IMR-90 (cell line): ENCODE measurements around the gene AXDND1. TPM values are rescaled to one million over a fixed set of nuclear protein-coding genes. Genes with fewer than 3 reads are reported as not detected.

Experiments used
- ATAC-seq: fragments of 200-7000 bp; cut with Tn5 transposase; 2 replicates; pipeline ENCODE4 v1.9.1; 2020; ENCODE audit warnings: low read depth, mild to moderate bottlenecking, moderate library complexity
- BruUV-seq: library from RNA; stranded (reverse); fragments of 400-500 nt; replicated peaks from 2 replicates; lab custom pipeline; 2021; lab: Mats Ljungman, UMichigan
- CTCF ChIA-PET: fragments of 300-600 bp; formaldehyde crosslinking; extraction: SDS; loops from one replicate; lab custom pipeline; 2021; ENCODE audit warnings: antibody characterized with exemption; lab: Yijun Ruan, JAX
- POLR2A ChIA-PET: fragments of 300-600 bp; sonication (Branson Sonifier 250); formaldehyde crosslinking; loops from one replicate; lab custom pipeline; 2022; ENCODE audit warnings: antibody characterized with exemption; ENCODE audit not compliant: unreplicated experiment; lab: Charles Lee
- DNase-seq: peaks from one replicate; pipeline ENCODE4 v3.0.0; 2013
- H2AFZ ChIP-seq: replicated peaks from 2 replicates; pipeline ENCODE3; 2013; ENCODE audit warnings: low read length, mild to moderate bottlenecking; ENCODE audit not compliant: poor library complexity
- H2AK5ac ChIP-seq: 2 replicates; pipeline ENCODE4 v1.6.1; 2013; ENCODE audit warnings: low read depth, low read length, inconsistent platforms
- H2AK9ac ChIP-seq: replicated peaks from 2 replicates; pipeline ENCODE3; 2013; ENCODE audit warnings: mild to moderate bottlenecking, low read depth, low read length, moderate library complexity; ENCODE audit not compliant: poor library complexity
- H2BK120ac ChIP-seq: 2 replicates; pipeline ENCODE4 v1.6.1; 2013; ENCODE audit warnings: low read depth, low read length, inconsistent platforms
- H2BK15ac ChIP-seq: 3 replicates; pipeline ENCODE4 v1.6.1; 2013; ENCODE audit warnings: low read depth, low read length, inconsistent platforms
- H2BK20ac ChIP-seq: 2 replicates; pipeline ENCODE4 v1.6.1; 2013; ENCODE audit warnings: low read depth, mild to moderate bottlenecking, inconsistent platforms, low read length, moderate library complexity
- H2BK5ac ChIP-seq: 2 replicates; pipeline ENCODE4 v1.6.1; 2013; ENCODE audit warnings: mild to moderate bottlenecking, low read depth, low read length, inconsistent platforms; ENCODE audit not compliant: poor library complexity, severe bottlenecking
- H3K14ac ChIP-seq: replicated peaks from 2 replicates; pipeline ENCODE4 v1.6.1; 2013; ENCODE audit warnings: low read depth, low read length, inconsistent platforms
- H3K18ac ChIP-seq: 2 replicates; pipeline ENCODE4 v1.6.1; 2013; ENCODE audit warnings: low read depth, low read length, control low read depth
- H3K23ac ChIP-seq: 2 replicates; pipeline ENCODE4 v1.6.1; 2013; ENCODE audit warnings: low read depth, low read length, inconsistent platforms
- H3K27ac ChIP-seq: 2 replicates; pipeline ENCODE4 v1.5.1; 2013; ENCODE audit warnings: mild to moderate bottlenecking, control low read depth, low read length; ENCODE audit not compliant: insufficient read depth
- H3K27me3 ChIP-seq: 2 replicates; pipeline ENCODE4 v1.6.1; 2013; ENCODE audit warnings: low read length; ENCODE audit not compliant: control insufficient read depth, insufficient read depth
- H3K36me3 ChIP-seq: 2 replicates; pipeline ENCODE4 v1.6.1; 2013; ENCODE audit warnings: low read length, mixed read lengths; ENCODE audit not compliant: control insufficient read depth, insufficient read depth
- H3K4ac ChIP-seq: 2 replicates; pipeline ENCODE4 v1.6.1; 2013; ENCODE audit warnings: low read depth, low read length, inconsistent platforms
- H3K4me1 ChIP-seq: 2 replicates; pipeline ENCODE4 v1.6.1; 2013; ENCODE audit warnings: low read length, mixed read lengths; ENCODE audit not compliant: control insufficient read depth, insufficient read depth
- H3K4me2 ChIP-seq: 2 replicates; pipeline ENCODE4 v1.6.1; 2013; ENCODE audit warnings: low read depth, mild to moderate bottlenecking, control low read depth, low read length, moderate library complexity
- H3K4me3 ChIP-seq: 2 replicates; pipeline ENCODE4 v1.5.1; 2013; ENCODE audit warnings: low read depth, mild to moderate bottlenecking, control low read depth, low read length, moderate library complexity; ENCODE audit not compliant: insufficient read depth
- H3K56ac ChIP-seq: 2 replicates; pipeline ENCODE4 v1.6.1; 2013; ENCODE audit warnings: low read length, inconsistent platforms; ENCODE audit not compliant: insufficient read depth; ENCODE audit errors: extremely low read depth
- H3K79me1 ChIP-seq, 2 experiments: 2 replicates each; pipeline ENCODE4 v1.6.1; 2013; ENCODE audit warnings: low read length in 2 of 2, inconsistent platforms in 1 of 2, low read depth in 1 of 2
- H3K9ac ChIP-seq: 2 replicates; pipeline ENCODE4 v1.6.1; 2013; ENCODE audit warnings: low read depth, low read length, control low read depth
- H3K9me1 ChIP-seq: 2 replicates; pipeline ENCODE4 v1.6.1; 2013; ENCODE audit warnings: low read length, inconsistent platforms; ENCODE audit not compliant: insufficient read depth
- H3K9me3 ChIP-seq: 2 replicates; pipeline ENCODE4 v1.6.1; 2013; ENCODE audit warnings: low read length; ENCODE audit not compliant: control insufficient read depth, insufficient read depth
- H4K20me1 ChIP-seq: 2 replicates; pipeline ENCODE4 v1.6.1; 2013; ENCODE audit warnings: low read length, inconsistent platforms; ENCODE audit not compliant: insufficient read depth
- H4K5ac ChIP-seq: 2 replicates; pipeline ENCODE4 v1.6.1; 2013; ENCODE audit warnings: mild to moderate bottlenecking, low read depth, low read length, control low read depth
- H4K8ac ChIP-seq, 2 experiments: 2 replicates each; pipeline ENCODE4 v1.6.1; 2013; ENCODE audit warnings: low read depth in 2 of 2, low read length in 2 of 2, control low read depth in 1 of 2, inconsistent platforms in 1 of 2
- H4K91ac ChIP-seq: 2 replicates; pipeline ENCODE4 v1.6.1; 2013; ENCODE audit warnings: low read depth, low read length, inconsistent platforms; ENCODE audit not compliant: insufficient read depth
- BHLHE40 ChIP-seq: fragments of 150-350 bp; IDR thresholded peaks from 2 replicates; pipeline ENCODE4 v1.6.1; 2016; ENCODE audit warnings: mild to moderate bottlenecking, low read depth, low read length
- CEBPB ChIP-seq: IDR thresholded peaks from 2 replicates; pipeline ENCODE4 v1.6.1; 2012; ENCODE audit warnings: low read depth, low read length, improper control_type of control experiment
- MAFK ChIP-seq: IDR thresholded peaks from 2 replicates; pipeline ENCODE4 v1.6.1; 2012; ENCODE audit warnings: low read depth, low read length, improper control_type of control experiment
- NFE2L2 ChIP-seq: fragments of 150-350 bp; IDR thresholded peaks from 2 replicates; pipeline ENCODE4 v1.6.1; 2016; ENCODE audit warnings: low read depth, mild to moderate bottlenecking, low read length
- RAD21 ChIP-seq: IDR thresholded peaks from 2 replicates; pipeline ENCODE4 v1.6.1; 2012; ENCODE audit warnings: low read length, improper control_type of control experiment
- SMC3 ChIP-seq: fragments of 150-350 bp; IDR thresholded peaks from 2 replicates; pipeline ENCODE4 v1.6.1; 2016; ENCODE audit warnings: low read depth, mild to moderate bottlenecking, antibody characterized with exemption, low read length, moderate library complexity
- USF2 ChIP-seq: fragments of 150-350 bp; IDR thresholded peaks from 2 replicates; pipeline ENCODE4 v1.6.1; 2017; ENCODE audit warnings: mild to moderate bottlenecking, antibody characterized with exemption, low read length, low read depth
- WGBS, 2 experiments: methylation state at CpG; one replicate each; pipeline versions ENCODE4 v1.1.5 to v1.1.7; 2013; ENCODE audit warnings: missing lambda C conversion rate in 2 of 2; ENCODE audit not compliant: insufficient read length in 1 of 2; ENCODE audit errors: extremely low coverage in 2 of 2; 5-methylcytosine and 5-hydroxymethylcytosine counted together
- dilution Hi-C: fragments of 300-500 bp; cut with HindIII; formaldehyde crosslinking; loops from one replicate; pipeline ENCODE4 v1.14.3; 2018; ENCODE audit warnings: low sequenced_read_pairs; ENCODE audit not compliant: unreplicated experiment
- in situ Hi-C: fragments of 300-500 bp; cut with MboI; formaldehyde crosslinking; loops from 3 replicates; pipeline ENCODE4 v1.14.3; 2019; ENCODE audit warnings: low sequenced_read_pairs, inconsistent platforms, mixed read lengths
- intact Hi-C: fragments of 100-400 bp; cut with micrococcal nuclease; formaldehyde crosslinking; loops from 2 replicates; pipeline ENCODE4 v1.10.0; 2022
- polyA plus RNA-seq, 3 experiments: library from polyadenylated mRNA; depleted of rRNA; stranded (reverse); fragments of >200 nt; gene quantifications; 2 replicates each; pipeline ENCODE4 v1.2.3, GENCODE V29; 2012; ENCODE audit warnings: low replicate concordance in 1 of 3
- total RNA-seq: library from RNA; depleted of rRNA; stranded (reverse); fragments of >200 nt; gene quantifications from 2 replicates; pipeline ENCODE4 v1.2.3, GENCODE V29; 2012
- TF ChIP-seq, protein P1 (sequence below): conservative IDR thresholded peaks from 2 replicates; pipeline ENCODE4 v1.5.1; 2012; ENCODE audit warnings: mild to moderate bottlenecking, low read depth, low read length, improper control_type of control experiment

AXDND1 gene
- total and polyA plus RNA-seq, 2 of the 4 experiments (the other 2 are of a cell fraction) = not detected

DNA sequence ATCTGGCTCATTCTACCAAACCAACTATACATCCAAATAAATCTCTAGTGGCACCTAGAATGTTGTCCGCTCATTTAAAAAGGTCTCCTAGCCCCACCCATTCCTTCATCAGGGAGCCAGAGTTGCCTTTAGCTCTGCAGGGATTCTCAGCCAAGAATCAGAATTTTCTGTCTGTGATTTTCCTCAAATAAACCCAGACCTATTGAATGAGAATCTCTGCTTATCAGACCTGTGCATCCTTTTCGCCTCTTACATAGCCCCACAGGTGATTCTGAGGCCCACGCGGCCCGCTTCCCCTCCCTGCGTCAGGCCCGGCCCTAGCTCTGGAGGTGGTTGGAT is 225.5 kb downstream of the AXDND1 start:
- Histone ChIP-seq H2BK5ac (no peak overlapping the region), H2AFZ (peak overlapping the region; percentile 76), H3K9me3 (peaks cover 2% of the 10 kb centered on the region; the same call in 1 of the 2 replicates), H2BK15ac (no peak overlapping the region), H4K91ac (no peak overlapping the region), H2BK20ac (no peak overlapping the region), H3K9ac (no peak overlapping the region), H3K36me3 (no peaks in the 10 kb centered on the region), H3K4me1 (no peaks in the 10 kb centered on the region), H3K23ac (no peak overlapping the region), H3K18ac (no peak overlapping the region), H3K4ac (no peak overlapping the region), H3K4me3 (no peak overlapping the region), H4K8ac (no peak overlapping the region), H2AK9ac (no peak overlapping the region), H3K4me2 (no peak overlapping the region), H3K27me3 (peaks cover 33% of the 10 kb centered on the region), H4K5ac (no peak overlapping the region), H2BK120ac (no peak overlapping the region), H4K20me1 (no peaks in the 10 kb centered on the region), H3K9me1 (no peaks in the 10 kb centered on the region), H3K56ac (no peak overlapping the region), H2AK5ac (no peak overlapping the region), H3K79me1 (no peaks in the 10 kb centered on the region), H3K14ac (no peak overlapping the region), H3K27ac (no peak overlapping the region)
- DNase-seq = no peak
- dilution Hi-C loops (no loop called here), intact Hi-C loops (no loop called here), in situ Hi-C loops (loop anchor here (25.0 kb wide), 1 partner anchor 329 kb away; no protein-coding TSS in a partner anchor)
- WGBS, 2 experiments = 71% methylated on average over 1 of the region's 7 CpGs; no CpG with 5 or more reads in 1 of the 2 experiments
- POLR2A ChIA-PET = interaction anchor here (0.6 kb wide), 1 partner anchor 503 kb away, joined by 4 read pairs; no protein-coding TSS in a partner anchor
- no peak for ATAC-seq
- BruUV-seq = no TSS peak
- TF ChIP-seq, protein P1, sequence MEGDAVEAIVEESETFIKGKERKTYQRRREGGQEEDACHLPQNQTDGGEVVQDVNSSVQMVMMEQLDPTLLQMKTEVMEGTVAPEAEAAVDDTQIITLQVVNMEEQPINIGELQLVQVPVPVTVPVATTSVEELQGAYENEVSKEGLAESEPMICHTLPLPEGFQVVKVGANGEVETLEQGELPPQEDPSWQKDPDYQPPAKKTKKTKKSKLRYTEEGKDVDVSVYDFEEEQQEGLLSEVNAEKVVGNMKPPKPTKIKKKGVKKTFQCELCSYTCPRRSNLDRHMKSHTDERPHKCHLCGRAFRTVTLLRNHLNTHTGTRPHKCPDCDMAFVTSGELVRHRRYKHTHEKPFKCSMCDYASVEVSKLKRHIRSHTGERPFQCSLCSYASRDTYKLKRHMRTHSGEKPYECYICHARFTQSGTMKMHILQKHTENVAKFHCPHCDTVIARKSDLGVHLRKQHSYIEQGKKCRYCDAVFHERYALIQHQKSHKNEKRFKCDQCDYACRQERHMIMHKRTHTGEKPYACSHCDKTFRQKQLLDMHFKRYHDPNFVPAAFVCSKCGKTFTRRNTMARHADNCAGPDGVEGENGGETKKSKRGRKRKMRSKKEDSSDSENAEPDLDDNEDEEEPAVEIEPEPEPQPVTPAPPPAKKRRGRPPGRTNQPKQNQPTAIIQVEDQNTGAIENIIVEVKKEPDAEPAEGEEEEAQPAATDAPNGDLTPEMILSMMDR = no peak
- TF ChIP-seq BHLHE40 = no peak
- TF ChIP-seq USF2 = no peak
- no peak for TF ChIP-seq CEBPB
- TF ChIP-seq NFE2L2 = no peak
- TF ChIP-seq MAFK = no peak
- no peak for TF ChIP-seq RAD21
- no peak for TF ChIP-seq SMC3
- CTCF ChIA-PET = no interaction called here
